Fibroblast of lung (primary cell): ENCODE measurements around the gene CLNK. TPM values are rescaled to one million over a fixed set of nuclear protein-coding genes. Genes with fewer than 3 reads are reported as not detected.

Source experiments
- DNase-seq, 2 donors: peaks; one replicate each; pipeline versions ENCODE4 v3.0.0 to v3.0.0-alpha.2; 2010; ENCODE audit warnings: low read depth in 2 of 2
- H2AFZ ChIP-seq: 2 replicates; pipeline ENCODE4 v1.5.1; 2012; ENCODE audit warnings: low read length, control low read depth, inconsistent platforms
- H3K27ac ChIP-seq: 2 replicates; pipeline ENCODE4 v1.5.1; 2011; ENCODE audit warnings: low read length, control low read depth; ENCODE audit not compliant: insufficient read depth
- H3K27me3 ChIP-seq: 2 replicates; pipeline ENCODE4 v1.5.1; 2011; ENCODE audit warnings: mild to moderate bottlenecking, low read length; ENCODE audit not compliant: control insufficient read depth, insufficient read depth
- H3K36me3 ChIP-seq: 2 replicates; pipeline ENCODE4 v1.5.1; 2011; ENCODE audit warnings: low read length; ENCODE audit not compliant: control insufficient read depth, insufficient read depth
- H3K4me1 ChIP-seq: 2 replicates; pipeline ENCODE4 v1.5.1; 2011; ENCODE audit warnings: low read length; ENCODE audit not compliant: control insufficient read depth, insufficient read depth; ENCODE audit errors: extremely low read depth
- H3K4me2 ChIP-seq: 2 replicates; pipeline ENCODE4 v1.5.1; 2011; ENCODE audit warnings: low read length, control low read depth; ENCODE audit not compliant: insufficient read depth; ENCODE audit errors: extremely low read depth
- H3K4me3 ChIP-seq, 4 experiments: fragments of 200-600 bp in 1 of 4; sonication (generic) in 1 of 4; replicated peaks in 1 of 4; 2 replicates each; pipeline ENCODE4 v1.5.1; 2011 to 2016; ENCODE audit warnings: low read length in 4 of 4, low read depth in 3 of 4, mild to moderate bottlenecking in 3 of 4, control low read depth in 2 of 4, inconsistent platforms in 1 of 4, mixed read lengths in 1 of 4; ENCODE audit not compliant: insufficient read depth in 1 of 4; ENCODE audit errors: control extremely low read depth in 1 of 4
- H3K79me2 ChIP-seq: 2 replicates; pipeline ENCODE4 v1.5.1; 2012; ENCODE audit warnings: mild to moderate bottlenecking, low read length, inconsistent platforms; ENCODE audit not compliant: control insufficient read depth, insufficient read depth
- H3K9ac ChIP-seq: 2 replicates; pipeline ENCODE4 v1.5.1; 2011; ENCODE audit warnings: mild to moderate bottlenecking, low read length, control low read depth; ENCODE audit not compliant: insufficient read depth
- H3K9me3 ChIP-seq: 2 replicates; pipeline ENCODE4 v1.5.1; 2012; ENCODE audit warnings: low read depth, low read length; ENCODE audit not compliant: control insufficient read depth, insufficient read depth
- H4K20me1 ChIP-seq: 2 replicates; pipeline ENCODE4 v1.5.1; 2011; ENCODE audit warnings: low read length; ENCODE audit not compliant: control insufficient read depth, insufficient read depth; ENCODE audit errors: extremely low read depth
- EZH2 ChIP-seq: IDR thresholded peaks from 2 replicates; pipeline ENCODE4 v1.5.1; 2012; ENCODE audit warnings: low read length, control low read depth, mild to moderate bottlenecking; ENCODE audit errors: missing control alignments
- polyA plus RNA-seq, 2 donors: library from polyadenylated mRNA; depleted of rRNA in 1 of 2; stranded (reverse) in 1 of 2; unstranded in 1 of 2; fragments of >200 nt; gene quantifications; 2 replicates each; pipeline ENCODE4 v1.2.1, GENCODE V29; 2011 to 2012; ENCODE audit warnings: missing spikeins in 1 of 2
- total RNA-seq: library from RNA; depleted of rRNA; stranded (reverse); fragments of >200 nt; gene quantifications from 2 replicates; pipeline ENCODE4 v1.2.1, GENCODE V29; 2014
- TF ChIP-seq, protein P1 (sequence below), 2 donors: IDR thresholded peaks in 1 of 2; conservative IDR thresholded peaks in 1 of 2; 1 replicate in 1 of 2; 2 replicates in 1 of 2; pipeline ENCODE4 v1.5.1; 2011 to 2012; ENCODE audit warnings: low read length in 2 of 2, control low read depth in 1 of 2, inconsistent platforms in 1 of 2, low read depth in 1 of 2, mild to moderate bottlenecking in 1 of 2

CLNK gene
- total and polyA plus RNA-seq, 2 donors (not counting 1 experiment from before 2014, with no cell fraction given): not detected

DNA sequence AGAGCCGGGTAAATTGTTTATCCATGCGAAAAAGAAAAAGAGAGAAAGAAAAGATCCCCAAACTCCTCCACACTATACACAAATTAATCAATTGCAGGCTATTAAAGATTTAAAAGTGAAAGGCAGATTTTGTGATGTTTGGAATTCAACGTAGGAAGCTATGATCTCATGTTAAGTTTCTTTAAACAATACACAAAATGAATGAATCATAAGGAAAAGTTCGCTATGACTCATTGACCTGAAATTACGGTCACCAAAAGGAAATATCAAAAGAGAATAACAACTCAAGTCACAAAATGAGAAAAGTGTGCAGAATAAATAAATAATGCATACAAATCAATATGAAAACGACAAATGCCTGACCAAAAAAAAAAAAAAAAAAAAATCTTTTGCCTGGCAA lies 28.6 kb downstream of the CLNK start:
- H4K20me1 ChIP-seq: no peaks in the 10 kb centered on the region
- TF ChIP-seq EZH2: no peak
- TF ChIP-seq, protein P1, sequence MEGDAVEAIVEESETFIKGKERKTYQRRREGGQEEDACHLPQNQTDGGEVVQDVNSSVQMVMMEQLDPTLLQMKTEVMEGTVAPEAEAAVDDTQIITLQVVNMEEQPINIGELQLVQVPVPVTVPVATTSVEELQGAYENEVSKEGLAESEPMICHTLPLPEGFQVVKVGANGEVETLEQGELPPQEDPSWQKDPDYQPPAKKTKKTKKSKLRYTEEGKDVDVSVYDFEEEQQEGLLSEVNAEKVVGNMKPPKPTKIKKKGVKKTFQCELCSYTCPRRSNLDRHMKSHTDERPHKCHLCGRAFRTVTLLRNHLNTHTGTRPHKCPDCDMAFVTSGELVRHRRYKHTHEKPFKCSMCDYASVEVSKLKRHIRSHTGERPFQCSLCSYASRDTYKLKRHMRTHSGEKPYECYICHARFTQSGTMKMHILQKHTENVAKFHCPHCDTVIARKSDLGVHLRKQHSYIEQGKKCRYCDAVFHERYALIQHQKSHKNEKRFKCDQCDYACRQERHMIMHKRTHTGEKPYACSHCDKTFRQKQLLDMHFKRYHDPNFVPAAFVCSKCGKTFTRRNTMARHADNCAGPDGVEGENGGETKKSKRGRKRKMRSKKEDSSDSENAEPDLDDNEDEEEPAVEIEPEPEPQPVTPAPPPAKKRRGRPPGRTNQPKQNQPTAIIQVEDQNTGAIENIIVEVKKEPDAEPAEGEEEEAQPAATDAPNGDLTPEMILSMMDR (conservative IDR thresholded peaks at IDR 0.05 in 1 of 2, IDR thresholded peaks at IDR 0.05 in 1 of 2; ENCODE audit: low read depth in 1 of 2, low read length in 2 of 2): no peak
- H2AFZ ChIP-seq: no peak overlapping the region
- H3K9me3 ChIP-seq: no peaks in the 10 kb centered on the region
- no peaks in the 10 kb centered on the region for H3K36me3 ChIP-seq
- no peak overlapping the region for H3K9ac ChIP-seq
- peaks cover 4% of the 10 kb centered on the region for H3K4me1 ChIP-seq
- H3K4me2 ChIP-seq: peak overlapping the region; percentile 48
- DNase-seq: peak; percentile 79 to 80
- no peaks in the 10 kb centered on the region for H3K27me3 ChIP-seq
- no peak overlapping the region for H3K27ac ChIP-seq
- H3K79me2 ChIP-seq: no peaks in the 10 kb centered on the region
- no peak overlapping the region for H3K4me3 ChIP-seq

DNA sequence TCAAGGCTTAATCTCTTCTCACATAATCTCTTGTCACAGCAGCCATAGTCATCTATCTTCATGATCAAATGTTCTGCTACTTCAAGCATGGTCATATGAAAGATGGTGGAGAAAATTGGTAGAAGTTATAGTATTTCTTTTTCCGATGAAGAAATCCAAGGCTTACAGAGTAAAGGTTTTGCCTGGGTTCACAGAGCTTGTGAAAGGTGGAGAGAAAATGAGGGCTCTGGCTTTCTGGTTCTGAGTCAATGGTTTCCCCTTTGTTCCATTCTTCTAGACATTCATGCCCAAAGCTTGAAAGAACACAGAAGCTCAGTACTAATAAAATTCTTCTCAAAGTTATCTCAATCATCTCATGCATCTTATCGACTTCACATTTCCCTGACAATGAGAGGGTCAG lies 36.1 kb downstream of the CLNK start:
- no peaks in the 10 kb centered on the region for H3K9me3 ChIP-seq
- no peak overlapping the region for H3K27ac ChIP-seq
- H3K27me3 ChIP-seq: no peaks in the 10 kb centered on the region
- no peak overlapping the region for H3K9ac ChIP-seq
- no peaks in the 10 kb centered on the region for H4K20me1 ChIP-seq
- no peaks in the 10 kb centered on the region for H3K4me1 ChIP-seq
- TF ChIP-seq EZH2: no peak
- TF ChIP-seq, protein P1 (conservative IDR thresholded peaks at IDR 0.05 in 1 of 2, IDR thresholded peaks at IDR 0.05 in 1 of 2; ENCODE audit: low read depth in 1 of 2, low read length in 2 of 2): no peak
- no peaks in the 10 kb centered on the region for H3K36me3 ChIP-seq
- no peak overlapping the region for H2AFZ ChIP-seq
- DNase-seq: no peak
- H3K4me2 ChIP-seq: no peak overlapping the region
- no peaks in the 10 kb centered on the region for H3K79me2 ChIP-seq
- H3K4me3 ChIP-seq: no peak overlapping the region

DNA sequence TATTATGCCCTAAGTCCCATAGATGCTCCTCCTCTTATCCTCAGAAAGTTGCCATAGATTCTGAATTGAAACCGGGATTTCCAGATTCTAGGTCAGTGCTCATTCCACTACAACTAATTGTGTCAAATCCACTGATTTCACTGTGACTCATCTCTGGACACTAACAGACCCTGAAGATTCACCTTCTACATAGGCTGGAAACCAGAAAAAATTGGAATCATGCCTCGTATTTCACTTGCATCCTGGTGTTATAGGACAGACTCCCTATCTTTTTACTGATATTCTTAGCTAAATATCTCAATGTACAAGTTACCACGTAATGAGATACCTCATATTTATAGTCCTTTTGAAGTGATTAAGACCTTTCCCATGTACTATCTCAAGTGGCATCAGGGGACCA lies 36.7 kb downstream of the CLNK start:
- Histone ChIP-seq H3K27ac (no peak overlapping the region), H3K36me3 (no peaks in the 10 kb centered on the region)

More for the DNA sequence above, 36.7 kb downstream of the CLNK start:
- Histone ChIP-seq H3K9ac (no peak overlapping the region), H3K4me1 (no peaks in the 10 kb centered on the region), H3K27me3 (no peaks in the 10 kb centered on the region), H3K9me3 (no peaks in the 10 kb centered on the region), H4K20me1 (no peaks in the 10 kb centered on the region), H3K79me2 (no peaks in the 10 kb centered on the region), H2AFZ (no peak overlapping the region), H3K4me2 (no peak overlapping the region), H3K4me3 (no peak overlapping the region)
- TF ChIP-seq EZH2: no peak
- TF ChIP-seq, protein P1 (conservative IDR thresholded peaks at IDR 0.05 in 1 of 2, IDR thresholded peaks at IDR 0.05 in 1 of 2; ENCODE audit: low read depth in 1 of 2, low read length in 2 of 2): no peak
- no peak for DNase-seq
